ENCODE data around the gene LRRC73.

- no peak for TF ChIP-seq CTCF (IDR thresholded peaks at IDR 0.05)
- TF ChIP-seq POLR2A (IDR thresholded peaks at IDR 0.05) = no peak
Observed at GRCh38 chr6:43524483-43524961, 14.4 kb upstream of the LRRC73 start.
